ENCODE results near the gene ACTL7A. TPM values are rescaled to one million over a fixed set of nuclear protein-coding genes. Genes with fewer than 3 reads are reported as not detected.

Gene ACTL7A
- total and polyA plus RNA-seq, 2 donors (not counting 1 experiment from before 2014, with no cell fraction given), result not detected

- Histone ChIP-seq H3K9ac (ENCODE audit: low read length) (no peak overlapping the region), H3K4me1 (ENCODE audit: control insufficient read depth in 2 of 2, insufficient read depth in 2 of 2, low read length in 2 of 2) (no peaks in the 10 kb centered on the region), H2AFZ (ENCODE audit: insufficient read depth, low read depth, low read length, poor library complexity, severe bottlenecking) (no peak overlapping the region), H3K79me2 (ENCODE audit: control insufficient read depth, insufficient read depth, low read length) (no peaks in the 10 kb centered on the region), H3K27me3 (replicated peaks in 1 of 4; ENCODE audit: control extremely low read depth in 1 of 4, control insufficient read depth in 3 of 4, insufficient read depth in 4 of 4, low read length in 3 of 4) (no peaks in the 10 kb centered on the region), H3K4me3 (ENCODE audit: control extremely low read depth in 1 of 5, extremely low read depth in 1 of 5, insufficient read depth in 1 of 5, low read depth in 2 of 5, low read length in 4 of 5) (no peak overlapping the region), H3K4me2 (replicated peaks; ENCODE audit: low read depth, low read length, poor library complexity, severe bottlenecking) (no peak overlapping the region), H4K20me1 (ENCODE audit: control insufficient read depth, insufficient read depth, low read length, poor library complexity, severe bottlenecking) (no peaks in the 10 kb centered on the region), H3K9me3 (ENCODE audit: control extremely low read depth in 1 of 3, control insufficient read depth in 2 of 3, insufficient read depth in 1 of 3, low read length in 2 of 3) (no peaks in the 10 kb centered on the region), H3K27ac (ENCODE audit: low read length in 2 of 2) (no peak overlapping the region), H3K36me3 (replicated peaks in 1 of 2; ENCODE audit: control extremely low read depth in 1 of 2, control insufficient read depth in 1 of 2, extremely low read depth in 1 of 2, insufficient read depth in 2 of 2, low read length in 1 of 2) (no peaks in the 10 kb centered on the region)
- Mint-ChIP-seq H3K4me3 (no peak overlapping the region), H3K27ac (no peak overlapping the region), H3K4me1 (no peaks in the 10 kb centered on the region), H3K9me3 (ENCODE audit: insufficient read depth) (peaks cover 2% of the 10 kb centered on the region), H3K27me3 (no peaks in the 10 kb centered on the region)
- intact Hi-C loops (cut with micrococcal nuclease), result no loop called here
- ATAC-seq (ENCODE audit: low read depth) (no peak), DNase-seq (no peak)
- ChIA-PET CTCF (interaction anchor here (0.5 kb wide), 1 partner anchor 550 kb away, joined by 3 read pairs; no protein-coding TSS in a partner anchor), POLR2A (no interaction called here)
- no peak for TF ChIP-seq CTCF (IDR thresholded peaks at IDR 0.05)
- TF ChIP-seq EZH2 (IDR thresholded peaks at IDR 0.05; ENCODE audit: borderline replicate concordance, insufficient read depth, low read depth, low read length, poor library complexity, severe bottlenecking), result no peak
- WGBS (ENCODE audit: insufficient coverage), result no CpG with 5 or more reads among the region's 3 CpGs
Observed at GRCh38 chr9:108859459-108860114, 2.5 kb upstream of the ACTL7A start.

GRCh38 chr9:108860354-108860753 lies 1.7 kb upstream of the ACTL7A start:
- H3K9me3 Mint-ChIP-seq (ENCODE audit: insufficient read depth), result peaks cover 2% of the 10 kb centered on the region
- no peak overlapping the region for H3K27ac Mint-ChIP-seq

More at GRCh38 chr9:108860354-108860753, 1.7 kb upstream of the ACTL7A start:
- intact Hi-C loops (cut with micrococcal nuclease), result no loop called here
- Histone ChIP-seq H3K4me1 (ENCODE audit: control insufficient read depth in 2 of 2, insufficient read depth in 2 of 2, low read length in 2 of 2) (no peaks in the 10 kb centered on the region), H3K9me3 (ENCODE audit: control extremely low read depth in 1 of 3, control insufficient read depth in 2 of 3, insufficient read depth in 1 of 3, low read length in 2 of 3) (no peaks in the 10 kb centered on the region), H3K79me2 (ENCODE audit: control insufficient read depth, insufficient read depth, low read length) (no peaks in the 10 kb centered on the region), H3K36me3 (replicated peaks in 1 of 2; ENCODE audit: control extremely low read depth in 1 of 2, control insufficient read depth in 1 of 2, extremely low read depth in 1 of 2, insufficient read depth in 2 of 2, low read length in 1 of 2) (no peaks in the 10 kb centered on the region), H4K20me1 (ENCODE audit: control insufficient read depth, insufficient read depth, low read length, poor library complexity, severe bottlenecking) (no peaks in the 10 kb centered on the region), H3K4me3 (ENCODE audit: control extremely low read depth in 1 of 5, extremely low read depth in 1 of 5, insufficient read depth in 1 of 5, low read depth in 2 of 5, low read length in 4 of 5) (no peak overlapping the region), H3K27ac (ENCODE audit: low read length in 2 of 2) (no peak overlapping the region), H2AFZ (ENCODE audit: insufficient read depth, low read depth, low read length, poor library complexity, severe bottlenecking) (no peak overlapping the region), H3K9ac (ENCODE audit: low read length) (no peak overlapping the region), H3K4me2 (replicated peaks; ENCODE audit: low read depth, low read length, poor library complexity, severe bottlenecking) (no peak overlapping the region), H3K27me3 (replicated peaks in 1 of 4; ENCODE audit: control extremely low read depth in 1 of 4, control insufficient read depth in 3 of 4, insufficient read depth in 4 of 4, low read length in 3 of 4) (no peaks in the 10 kb centered on the region)
- no peak for ATAC-seq (ENCODE audit: low read depth)
- CTCF ChIA-PET, result no interaction called here
- POLR2A ChIA-PET, result no interaction called here
- no peak for TF ChIP-seq CTCF (IDR thresholded peaks at IDR 0.05)
- no peak for TF ChIP-seq EZH2 (IDR thresholded peaks at IDR 0.05; ENCODE audit: borderline replicate concordance, insufficient read depth, low read depth, low read length, poor library complexity, severe bottlenecking)
- Mint-ChIP-seq H3K4me1 (no peaks in the 10 kb centered on the region), H3K27me3 (no peaks in the 10 kb centered on the region), H3K4me3 (no peak overlapping the region)
- 96% methylated on average over 2 of the region's 4 CpGs for WGBS (ENCODE audit: insufficient coverage)
- DNase-seq, result no peak

Data from B cell (primary cell).